ENCODE data around the gene WIPI1.
"Not testable (repeated sequence)": the region's sequence is repeated elsewhere in the genome, so short reads cannot be mapped to it uniquely, and the experiment has no call there.

WIPI1 gene

DNA sequence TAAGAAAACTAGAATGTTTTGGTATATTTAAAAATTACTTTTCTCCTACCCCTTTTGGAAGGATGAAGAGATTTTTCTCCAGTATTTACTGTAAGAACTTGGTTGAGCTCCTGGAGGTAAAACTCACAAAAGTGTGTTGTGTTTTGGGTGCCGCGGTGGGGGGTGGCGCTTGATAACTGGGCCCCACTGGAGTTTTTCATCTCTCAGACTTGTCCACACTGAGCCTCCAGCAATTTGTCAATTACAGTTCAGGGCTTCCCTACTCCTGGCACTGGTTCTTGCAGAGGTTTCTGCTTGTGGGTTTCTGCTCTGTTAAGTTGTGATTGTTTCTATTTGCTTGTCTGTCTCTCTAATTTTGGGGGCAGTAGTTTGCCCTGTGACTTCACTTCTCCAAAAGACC is 40.0 kb downstream of the WIPI1 start:
- no peak for DNase-seq (ENCODE audit: low read depth, low spot score)

- DNase-seq (ENCODE audit: low read depth, low spot score), result not testable (repeated sequence)
Observed at GRCh38 chr17:68414901-68415300, 42.4 kb downstream of the WIPI1 start.

- not testable (repeated sequence) for DNase-seq (ENCODE audit: low read depth, low spot score)
Observed at GRCh38 chr17:68413597-68414560, 43.4 kb downstream of the WIPI1 start.

- DNase-seq (ENCODE audit: low read depth, low spot score), result not testable (repeated sequence)
Observed at GRCh38 chr17:68407656-68408055, 49.6 kb downstream of the WIPI1 start.

GRCh38 chr17:68403837-68404236 is 53.5 kb downstream of the WIPI1 start:
- DNase-seq (ENCODE audit: low read depth, low spot score), result not testable (repeated sequence)

DNA sequence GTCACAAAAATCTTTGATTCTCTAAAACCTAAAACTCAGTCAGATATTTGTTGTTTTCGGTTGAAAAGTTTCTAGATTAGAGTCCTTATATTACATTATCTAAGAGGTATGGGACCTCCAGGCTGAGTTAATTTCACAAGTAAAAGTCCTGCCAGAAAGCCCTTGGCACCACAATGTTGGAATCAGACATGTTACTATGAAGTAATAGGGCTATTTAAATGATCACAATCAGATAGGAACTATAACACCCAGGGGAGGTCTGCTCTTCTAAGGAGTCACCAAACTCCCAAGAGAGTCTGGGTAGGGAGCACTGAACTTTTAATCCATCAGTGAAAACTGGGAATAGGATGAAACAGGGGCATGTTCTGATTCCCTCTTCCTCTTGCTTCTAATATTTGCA is 54.2 kb downstream of the WIPI1 start:
- DNase-seq (ENCODE audit: low read depth, low spot score), result no peak

GRCh38 chr17:68401288-68401687 is 56.0 kb downstream of the WIPI1 start:
- no peak for DNase-seq (ENCODE audit: low read depth, low spot score)

GRCh38 chr17:68400404-68400735 is 56.9 kb downstream of the WIPI1 start:
- DNase-seq (ENCODE audit: low read depth, low spot score), result no peak

DNA sequence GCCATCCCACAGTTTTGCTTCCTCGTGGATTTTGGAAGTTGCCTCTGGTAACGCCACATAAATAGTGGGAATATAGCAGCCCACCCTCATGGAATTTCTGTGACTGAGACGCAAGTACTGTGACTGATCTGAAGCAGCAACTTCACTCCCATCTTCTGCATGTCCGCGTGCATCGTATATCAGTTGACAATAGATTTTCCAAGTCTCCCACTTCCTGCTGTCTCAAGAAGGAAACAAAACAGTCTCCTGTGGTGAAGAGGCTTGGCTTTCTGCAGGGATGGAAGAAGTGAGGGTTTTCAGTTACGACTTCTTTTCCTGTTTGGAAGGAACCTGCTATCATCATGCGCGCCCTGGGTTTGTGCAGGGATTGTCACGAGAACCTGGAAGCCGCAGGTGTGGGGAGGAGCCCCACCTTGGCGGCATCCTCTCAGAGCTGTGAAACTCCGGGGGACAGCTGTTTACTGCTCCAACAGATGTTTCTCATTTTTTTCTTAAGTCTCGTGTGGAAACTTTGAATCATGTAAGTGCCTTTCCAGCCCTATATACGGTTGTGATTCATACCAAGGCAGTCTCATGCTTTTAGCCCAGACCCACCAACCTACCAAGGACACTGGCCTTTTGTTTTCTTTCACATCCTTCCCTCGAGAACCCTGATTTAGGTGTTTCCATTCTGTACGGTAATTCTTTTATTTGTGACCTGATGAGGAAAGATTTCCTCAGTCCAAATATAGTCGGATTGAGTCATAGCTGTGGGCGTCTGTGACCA is 57.5 kb downstream of the WIPI1 start:
- DNase-seq (ENCODE audit: low read depth, low spot score), result no peak

DNA sequence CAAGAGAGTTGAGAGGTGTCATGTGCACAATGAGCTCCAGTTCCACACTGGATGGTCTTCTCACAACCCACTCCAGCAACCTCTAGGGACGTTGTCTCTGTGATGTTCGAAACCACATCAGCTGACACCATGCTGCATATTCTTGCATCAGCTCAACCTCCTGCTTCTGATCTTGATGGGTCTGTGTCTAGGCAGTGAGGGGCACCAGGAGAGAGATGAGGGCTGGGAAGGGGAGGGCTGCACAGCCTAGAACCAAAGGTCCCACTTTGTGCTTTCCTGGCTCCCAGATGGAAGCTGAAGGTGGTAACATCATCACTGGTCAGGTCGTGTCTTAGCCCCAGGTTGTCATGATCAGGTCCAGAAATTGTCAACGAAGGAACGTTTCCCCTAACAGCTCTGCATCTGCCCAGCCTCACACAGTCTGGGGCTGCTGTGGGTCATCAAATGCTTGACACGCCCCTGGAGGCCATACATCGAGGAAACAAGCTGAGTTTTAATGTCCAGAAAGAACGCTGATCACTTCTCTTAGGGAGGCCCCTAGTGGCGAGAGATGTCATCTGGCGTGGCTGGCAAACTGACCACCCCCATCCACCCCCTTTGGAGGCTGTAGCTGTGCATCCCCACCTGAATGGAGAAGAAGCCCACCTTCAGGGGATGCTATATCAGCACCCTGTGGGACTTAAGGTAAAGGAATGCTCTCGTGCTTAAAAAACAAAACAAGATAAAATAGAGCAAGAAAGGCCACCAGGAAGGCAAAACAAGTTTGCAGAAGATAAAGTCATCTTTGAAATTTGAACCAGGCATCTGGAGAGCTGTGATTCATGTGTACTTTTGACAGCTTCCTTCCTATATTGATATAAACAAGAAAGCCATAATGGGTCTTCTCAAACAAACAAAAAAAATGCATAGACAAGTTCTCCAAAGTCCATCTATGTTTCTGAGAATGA is 58.3 kb downstream of the WIPI1 start:
- DNase-seq (ENCODE audit: low read depth, low spot score), result no peak

- no peak for DNase-seq (ENCODE audit: low read depth, low spot score)
Observed at GRCh38 chr17:68397108-68397536, 60.2 kb downstream of the WIPI1 start.

DNA sequence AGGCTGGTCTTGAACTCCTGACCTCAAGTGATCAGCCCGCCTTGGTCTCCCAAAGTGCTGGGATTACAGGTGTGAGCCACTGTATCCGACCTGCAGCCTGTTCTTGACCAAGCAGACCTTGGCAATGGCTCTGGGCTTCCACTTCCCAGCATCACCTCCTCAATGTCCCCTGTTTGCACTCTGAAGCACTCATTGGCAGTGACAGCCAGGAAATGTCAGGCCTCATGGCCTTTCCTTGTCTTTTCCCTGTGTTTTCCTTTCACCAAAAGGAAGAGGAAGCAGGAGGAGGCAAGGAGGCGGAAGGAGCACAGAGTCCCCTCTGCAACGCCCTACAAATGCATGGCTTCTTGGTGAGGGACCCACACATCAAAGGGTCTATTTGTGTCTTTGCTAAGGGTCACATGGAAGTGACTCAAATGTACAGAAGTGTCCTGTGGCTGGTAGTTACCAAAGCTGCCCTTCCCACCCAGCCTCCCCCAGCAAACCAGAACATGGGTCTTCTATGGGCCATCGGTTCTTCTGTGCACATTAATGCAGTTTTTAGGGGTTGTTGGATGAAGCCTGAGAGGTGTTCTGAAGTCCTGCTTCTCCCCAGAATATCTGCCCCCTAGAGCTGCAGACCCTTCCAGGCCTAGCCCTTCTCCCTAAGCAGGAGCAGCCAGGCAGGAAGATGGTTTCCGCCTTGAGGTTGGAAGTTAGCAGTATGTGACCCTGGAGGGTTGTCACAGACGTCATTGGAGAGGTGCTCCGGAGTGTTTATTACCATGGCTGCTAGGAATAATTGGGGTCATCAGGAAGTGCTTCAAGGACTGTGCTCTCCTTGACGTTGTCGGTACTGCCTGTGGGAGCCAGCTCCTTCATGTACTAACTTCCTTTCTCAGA is 60.8 kb downstream of the WIPI1 start:
- DNase-seq (ENCODE audit: low read depth, low spot score), result no peak

DNA sequence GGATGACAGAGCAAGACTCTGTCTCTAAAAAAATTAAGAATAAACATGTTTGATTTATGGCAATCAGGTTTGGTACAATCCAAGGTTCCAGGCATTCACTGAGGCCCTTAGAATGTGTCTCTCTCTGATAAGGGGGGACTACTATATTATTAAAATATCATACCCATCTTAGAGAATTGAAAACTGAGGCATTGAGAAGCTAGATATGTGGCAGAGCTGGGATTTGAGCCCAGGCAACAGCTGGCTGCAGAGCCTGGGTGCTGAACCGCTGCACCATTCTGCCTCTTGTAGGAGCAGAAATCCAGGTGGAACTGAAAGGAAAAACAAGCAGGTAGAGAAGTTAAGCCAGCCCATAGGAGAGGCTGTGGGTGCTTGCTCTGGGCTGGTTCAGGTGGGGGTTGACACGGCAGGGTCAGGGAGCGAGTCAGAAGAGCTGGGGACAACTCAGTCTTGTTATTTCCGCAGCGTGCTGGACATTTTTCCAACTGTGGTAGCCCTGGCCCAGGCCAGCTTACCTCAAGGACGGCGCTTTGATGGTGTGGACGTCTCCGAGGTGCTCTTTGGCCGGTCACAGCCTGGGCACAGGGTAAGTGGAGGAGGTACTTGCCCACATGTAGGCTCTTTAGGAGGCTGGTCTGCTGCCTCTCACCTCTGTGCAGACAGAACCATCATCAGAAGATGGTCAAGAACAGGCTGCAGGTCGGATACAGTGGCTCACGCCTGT is 62.5 kb downstream of the WIPI1 start:
- DNase-seq (ENCODE audit: low read depth, low spot score), result no peak

- no peak for DNase-seq (ENCODE audit: low read depth, low spot score)
Observed at GRCh38 chr17:68391561-68392268, 65.6 kb downstream of the WIPI1 start.

- DNase-seq (ENCODE audit: low read depth, low spot score), result no peak
Observed at GRCh38 chr17:68390888-68391545, 66.3 kb downstream of the WIPI1 start.

GRCh38 chr17:68389041-68389440 is 68.3 kb downstream of the WIPI1 start:
- no peak for DNase-seq (ENCODE audit: low read depth, low spot score)

GRCh38 chr17:68387435-68388218 is 69.7 kb downstream of the WIPI1 start:
- no peak for DNase-seq (ENCODE audit: low read depth, low spot score)

Data from brain pericyte (primary cell).